VCaP (cell line): ENCODE results near the gene KCNS1.

ENCODE experiments used
- H3K27ac ChIP-seq: fragments of 450-650 bp; 2 replicates; pipeline ENCODE4 v1.5.1; 2017
- TF ChIP-seq, protein P1 (sequence below): fragments of 450-650 bp; conservative IDR thresholded peaks from 2 replicates; pipeline ENCODE4 v1.5.1; 2017; ENCODE audit warnings: mild to moderate bottlenecking, moderate library complexity

The KCNS1 gene

GRCh38 chr20:45095805-45096238 lies 5.1 kb downstream of the KCNS1 start:
- TF ChIP-seq, protein P1, sequence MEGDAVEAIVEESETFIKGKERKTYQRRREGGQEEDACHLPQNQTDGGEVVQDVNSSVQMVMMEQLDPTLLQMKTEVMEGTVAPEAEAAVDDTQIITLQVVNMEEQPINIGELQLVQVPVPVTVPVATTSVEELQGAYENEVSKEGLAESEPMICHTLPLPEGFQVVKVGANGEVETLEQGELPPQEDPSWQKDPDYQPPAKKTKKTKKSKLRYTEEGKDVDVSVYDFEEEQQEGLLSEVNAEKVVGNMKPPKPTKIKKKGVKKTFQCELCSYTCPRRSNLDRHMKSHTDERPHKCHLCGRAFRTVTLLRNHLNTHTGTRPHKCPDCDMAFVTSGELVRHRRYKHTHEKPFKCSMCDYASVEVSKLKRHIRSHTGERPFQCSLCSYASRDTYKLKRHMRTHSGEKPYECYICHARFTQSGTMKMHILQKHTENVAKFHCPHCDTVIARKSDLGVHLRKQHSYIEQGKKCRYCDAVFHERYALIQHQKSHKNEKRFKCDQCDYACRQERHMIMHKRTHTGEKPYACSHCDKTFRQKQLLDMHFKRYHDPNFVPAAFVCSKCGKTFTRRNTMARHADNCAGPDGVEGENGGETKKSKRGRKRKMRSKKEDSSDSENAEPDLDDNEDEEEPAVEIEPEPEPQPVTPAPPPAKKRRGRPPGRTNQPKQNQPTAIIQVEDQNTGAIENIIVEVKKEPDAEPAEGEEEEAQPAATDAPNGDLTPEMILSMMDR, result peak; percentile 93
- H3K27ac ChIP-seq, result peak overlapping the region; percentile 53; the same call in 1 of the 2 replicates

- TF ChIP-seq, protein P1, result no peak
Measured at GRCh38 chr20:45094864-45095574, 5.9 kb downstream of the KCNS1 start.

DNA sequence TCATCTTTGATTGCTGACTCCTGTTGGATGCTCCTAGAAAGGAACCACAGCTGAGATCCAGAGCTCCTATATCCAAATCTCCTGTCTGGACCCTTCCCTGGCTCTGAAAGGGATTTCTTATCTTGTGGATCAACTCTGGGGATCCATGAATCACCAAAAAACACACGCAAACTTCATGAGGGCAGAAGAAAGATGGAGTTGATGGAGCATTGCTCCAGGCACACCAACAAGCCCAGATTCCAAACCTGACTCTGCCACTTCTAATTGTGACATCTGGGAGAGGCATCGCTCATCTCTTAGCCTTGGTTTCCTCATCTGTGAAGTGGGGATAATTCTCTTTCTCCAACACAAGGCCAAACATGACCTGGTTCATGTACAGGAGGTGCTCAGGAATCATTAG lies 6.7 kb downstream of the KCNS1 start:
- TF ChIP-seq, protein P1, result no peak
- no peak overlapping the region for H3K27ac ChIP-seq

More at GRCh38 chr20:45094864-45095574, 5.9 kb downstream of the KCNS1 start:
- H3K27ac ChIP-seq, result peak overlapping the region; percentile 53; the same call in 1 of the 2 replicates

GRCh38 chr20:45092898-45093297 lies 8.0 kb downstream of the KCNS1 start:
- H3K27ac ChIP-seq, result no peak overlapping the region
- TF ChIP-seq, protein P1, result no peak

- H3K27ac ChIP-seq, result no peak overlapping the region
- TF ChIP-seq, protein P1, result no peak
Measured at GRCh38 chr20:45091366-45091765, 9.6 kb downstream of the KCNS1 start.

DNA sequence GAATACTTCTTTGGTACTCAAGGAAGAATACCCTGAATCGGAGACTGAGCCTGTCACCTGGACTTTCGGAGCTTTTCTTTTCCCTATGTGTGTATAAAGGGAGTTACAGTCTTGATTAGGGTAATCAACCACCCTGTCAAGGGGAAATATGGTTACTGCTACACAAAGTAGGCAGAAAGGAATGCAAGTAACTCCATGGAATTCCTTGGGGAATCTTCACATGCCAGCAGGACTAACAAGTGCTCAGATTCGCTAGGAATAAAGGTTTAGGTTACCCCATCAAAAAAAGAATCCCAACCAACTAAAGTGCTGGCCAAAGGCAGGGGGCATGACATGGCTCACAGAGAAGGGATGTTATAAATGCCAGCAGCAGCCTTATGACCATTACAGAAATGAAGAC lies 10.4 kb downstream of the KCNS1 start:
- H3K27ac ChIP-seq, result no peak overlapping the region
- TF ChIP-seq, protein P1, result no peak

GRCh38 chr20:45088247-45088646 lies 12.7 kb downstream of the KCNS1 start:
- TF ChIP-seq, protein P1, result no peak
- no peak overlapping the region for H3K27ac ChIP-seq
